Erythroblast (primary cell): ENCODE measurements around the gene SHISA6.

ENCODE experiments used
- DNase-seq, 2 experiments: peaks; one replicate each; lab custom pipeline; 2025; lab: John Stamatoyannopoulos, UW
- GATA1 ChIP-seq: IDR thresholded peaks from 2 replicates; pipeline ENCODE4 v1.6.1; 2011; ENCODE audit warnings: low read depth, mild to moderate bottlenecking, control low read depth, low read length, moderate library complexity
- POLR2A ChIP-seq: IDR thresholded peaks from 2 replicates; pipeline ENCODE4 v1.6.1; 2011; ENCODE audit warnings: mild to moderate bottlenecking, low read length

SHISA6 gene

DNA sequence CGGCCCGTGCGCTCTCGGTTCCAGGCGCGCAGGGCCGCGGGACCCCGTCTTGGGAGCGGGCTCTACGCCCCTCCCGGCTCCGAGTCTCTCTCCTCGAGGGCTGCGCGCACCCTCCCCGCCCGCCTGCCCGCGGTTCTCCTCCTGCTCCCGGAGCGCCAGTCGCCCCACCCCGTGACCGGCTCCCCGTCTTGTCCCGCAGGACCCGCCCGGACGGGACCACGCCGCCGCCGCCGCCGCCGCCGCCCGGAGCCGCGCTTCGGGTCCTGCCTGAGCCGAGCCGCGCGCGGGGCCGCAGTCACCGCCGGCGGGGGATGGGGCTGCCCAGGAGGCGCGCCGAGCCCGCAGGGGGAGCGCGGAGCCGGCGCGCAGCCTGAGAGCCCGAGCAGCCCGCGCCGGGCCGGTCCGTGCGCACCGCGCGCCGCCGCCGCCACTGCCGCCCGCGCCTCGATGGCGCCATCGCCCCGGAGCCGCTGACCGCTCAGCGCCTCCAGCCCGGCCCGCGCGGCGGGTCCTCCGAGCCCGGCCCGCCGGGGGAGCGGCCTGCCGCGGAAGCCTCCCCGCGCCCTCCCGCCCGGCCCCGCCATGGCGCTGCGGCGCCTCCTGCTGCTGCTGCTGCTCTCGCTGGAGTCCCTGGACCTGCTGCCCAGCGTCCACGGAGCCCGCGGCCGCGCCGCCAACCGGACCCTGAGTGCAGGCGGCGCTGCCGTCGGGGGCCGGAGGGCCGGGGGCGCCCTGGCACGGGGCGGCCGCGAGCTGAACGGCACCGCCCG lies at the start of gene SHISA6:
TSS of gene SHISA6 (plus strand) at position 373 of the 770 bp plus-strand sequence.
- no peak for DNase-seq
- TF ChIP-seq POLR2A: no peak
- TF ChIP-seq GATA1: no peak

- DNase-seq: no peak
- TF ChIP-seq GATA1 (no peak), POLR2A (no peak)
Observed at GRCh38 chr17:11195801-11196200, 45.2 kb upstream of the SHISA6 start.

GRCh38 chr17:11204991-11205390 lies 36.0 kb upstream of the SHISA6 start:
- TF ChIP-seq GATA1: no peak
- no peak for TF ChIP-seq POLR2A
- no peak for DNase-seq

DNA sequence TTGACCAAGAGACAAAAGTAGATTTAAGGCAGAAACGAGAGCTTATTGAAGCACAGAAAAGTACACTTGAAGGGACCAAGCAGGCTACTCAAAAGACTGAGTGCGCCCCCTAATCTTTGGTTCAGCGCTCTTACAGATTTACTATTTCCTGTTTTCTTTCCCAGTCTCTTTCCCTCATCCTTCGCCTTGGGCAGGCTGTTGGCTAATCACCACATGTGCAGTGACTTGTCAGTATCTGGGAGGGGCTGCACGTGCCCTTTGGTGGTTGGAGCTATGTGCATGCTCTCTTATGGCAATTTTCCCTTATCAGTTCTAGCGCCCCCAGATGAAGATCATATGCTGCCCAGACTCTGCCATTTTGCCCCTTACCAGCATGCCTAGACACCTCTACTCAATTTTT lies 35.4 kb upstream of the SHISA6 start:
- TF ChIP-seq POLR2A (no peak), GATA1 (no peak)
- no peak for DNase-seq

DNA sequence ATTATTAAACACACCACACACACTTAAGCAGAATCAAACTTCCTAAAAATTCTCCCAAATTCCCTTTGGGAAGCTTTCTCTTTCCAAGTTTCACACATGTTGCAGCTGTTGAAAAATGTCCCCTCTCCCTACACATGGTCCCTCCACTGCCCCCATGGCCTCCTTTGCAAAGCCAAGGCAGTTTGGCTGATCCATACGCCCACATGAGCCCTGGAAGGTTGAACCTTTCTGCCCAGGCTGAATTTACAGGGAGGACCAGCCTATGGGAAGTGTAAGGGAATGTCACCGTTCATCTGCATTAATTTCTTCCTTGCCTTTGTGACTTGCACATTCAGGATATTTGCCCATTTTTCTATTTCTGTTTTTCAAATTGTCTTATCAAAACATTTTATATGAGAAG lies 31.1 kb upstream of the SHISA6 start:
- TF ChIP-seq GATA1 (no peak), POLR2A (no peak)

DNA sequence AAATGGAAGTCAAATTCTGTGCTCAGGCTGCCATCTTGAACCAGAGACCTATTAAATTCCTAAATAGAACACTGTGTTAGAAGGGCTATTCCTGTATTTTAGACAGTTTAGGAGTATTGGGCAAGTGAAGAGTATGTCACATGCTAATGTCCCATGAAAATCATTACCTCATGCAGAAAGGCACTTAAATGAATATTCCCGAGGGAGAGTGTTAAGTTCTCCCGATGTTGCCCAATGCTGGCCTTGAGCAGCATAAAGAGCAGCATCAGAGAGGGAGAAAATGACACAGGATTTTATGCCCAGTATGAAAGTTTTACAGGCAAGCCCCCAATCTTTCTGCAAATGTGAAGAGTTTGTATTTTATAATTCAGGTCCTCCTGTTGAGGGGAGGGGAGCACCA lies 28.2 kb upstream of the SHISA6 start:
- no peak for DNase-seq
- TF ChIP-seq POLR2A (no peak), GATA1 (no peak)

More for the DNA sequence above, 31.1 kb upstream of the SHISA6 start:
- no peak for DNase-seq

DNA sequence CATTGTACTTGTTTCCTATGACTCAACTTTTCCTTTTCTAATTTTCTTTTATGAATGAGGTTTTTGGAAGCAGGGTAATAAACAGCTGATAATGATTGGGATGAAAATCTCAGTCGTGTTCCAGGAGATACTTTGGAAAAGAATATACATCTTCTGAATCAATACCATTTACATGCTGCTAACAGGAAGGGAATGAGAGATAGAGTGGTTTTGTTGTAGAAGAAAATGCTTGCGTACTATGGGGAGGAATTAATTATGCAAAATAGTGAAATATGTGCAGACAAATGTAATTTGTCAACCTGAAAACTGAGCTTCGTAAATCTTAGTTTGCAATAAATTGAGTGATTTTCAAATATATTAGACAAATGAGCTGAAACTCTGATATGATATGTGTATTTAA lies 24.0 kb upstream of the SHISA6 start:
- no peak for TF ChIP-seq GATA1
- no peak for TF ChIP-seq POLR2A
- no peak for DNase-seq

DNA sequence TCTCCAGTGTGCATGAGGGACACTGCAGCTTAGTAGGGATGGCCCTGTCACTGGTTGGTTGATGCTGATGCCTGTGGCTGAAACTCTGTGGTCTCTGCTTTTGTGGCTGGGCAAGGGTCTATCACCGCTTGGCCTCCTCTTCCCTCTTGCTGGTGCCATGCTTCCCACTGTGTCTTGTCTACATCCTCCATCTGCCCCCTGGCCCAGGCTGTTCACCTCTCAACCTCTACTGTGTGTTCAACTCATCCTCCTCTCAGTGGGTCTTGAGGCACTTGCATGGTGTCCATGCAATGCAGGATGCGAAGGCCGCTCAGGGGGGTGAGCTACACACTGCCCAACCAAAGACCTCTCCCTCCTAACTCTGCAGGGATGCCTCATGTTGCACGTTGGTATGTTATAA lies 19.8 kb upstream of the SHISA6 start:
- no peak for TF ChIP-seq POLR2A
- TF ChIP-seq GATA1: no peak
- no peak for DNase-seq

GRCh38 chr17:11221721-11222120 lies 19.3 kb upstream of the SHISA6 start:
- no peak for TF ChIP-seq POLR2A
- TF ChIP-seq GATA1: no peak

GRCh38 chr17:11238705-11239104 lies 2.3 kb upstream of the SHISA6 start:
- no peak for TF ChIP-seq GATA1
- no peak for TF ChIP-seq POLR2A
- DNase-seq: no peak

More at GRCh38 chr17:11221721-11222120, 19.3 kb upstream of the SHISA6 start:
- no peak for DNase-seq

- TF ChIP-seq GATA1 (no peak), POLR2A (no peak)
- DNase-seq: no peak
Observed at GRCh38 chr17:11239379-11239970, 1.5 kb upstream of the SHISA6 start.

GRCh38 chr17:11240041-11240840 lies 772 bp upstream of the SHISA6 start:
- DNase-seq: no peak
- TF ChIP-seq GATA1 (no peak), POLR2A (no peak)

DNA sequence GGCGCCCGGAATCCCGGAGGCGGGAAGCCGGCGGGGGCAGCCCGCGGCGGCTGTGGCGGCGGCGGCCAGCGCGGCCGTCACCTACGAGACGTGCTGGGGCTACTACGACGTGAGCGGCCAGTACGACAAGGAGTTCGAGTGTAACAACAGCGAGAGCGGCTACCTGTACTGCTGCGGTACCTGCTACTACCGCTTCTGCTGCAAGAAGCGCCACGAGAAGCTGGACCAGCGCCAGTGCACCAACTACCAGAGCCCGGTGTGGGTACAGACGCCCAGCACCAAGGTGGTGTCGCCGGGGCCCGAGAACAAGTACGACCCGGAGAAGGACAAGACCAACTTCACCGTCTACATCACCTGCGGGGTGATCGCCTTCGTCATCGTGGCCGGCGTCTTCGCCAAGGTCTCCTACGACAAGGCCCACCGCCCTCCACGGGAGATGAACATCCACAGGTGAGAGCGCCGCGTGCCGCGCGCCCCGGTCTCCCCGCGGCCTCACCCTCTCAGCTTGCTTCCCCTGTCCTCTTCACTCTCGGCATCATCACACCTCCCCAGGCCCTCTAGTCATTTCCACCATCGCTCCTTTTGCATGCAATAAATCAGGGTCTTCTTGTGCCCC lies 706 bp downstream of the SHISA6 start:
- TF ChIP-seq POLR2A (no peak), GATA1 (no peak)
- DNase-seq: no peak

- TF ChIP-seq POLR2A (no peak), GATA1 (no peak)
Observed at GRCh38 chr17:11242411-11242810, 1.4 kb downstream of the SHISA6 start.

More at GRCh38 chr17:11242411-11242810, 1.4 kb downstream of the SHISA6 start:
- no peak for DNase-seq
